GM19468 (cell line): ENCODE measurements around the gene GOPC.
"Not testable (repeated sequence)": the region's sequence is repeated elsewhere in the genome, so short reads cannot be mapped to it uniquely, and the experiment has no call there.

Experiments
- ATAC-seq: cut with Tn5 transposase; IDR thresholded peaks from one replicate; pipeline ENCODE4 v1.9.1; 2021; ENCODE audit warnings: mild to moderate bottlenecking, moderate library complexity, moderate number of reproducible peaks; ENCODE audit not compliant: unreplicated experiment; ENCODE audit errors: extremely low read depth

The GOPC gene

DNA sequence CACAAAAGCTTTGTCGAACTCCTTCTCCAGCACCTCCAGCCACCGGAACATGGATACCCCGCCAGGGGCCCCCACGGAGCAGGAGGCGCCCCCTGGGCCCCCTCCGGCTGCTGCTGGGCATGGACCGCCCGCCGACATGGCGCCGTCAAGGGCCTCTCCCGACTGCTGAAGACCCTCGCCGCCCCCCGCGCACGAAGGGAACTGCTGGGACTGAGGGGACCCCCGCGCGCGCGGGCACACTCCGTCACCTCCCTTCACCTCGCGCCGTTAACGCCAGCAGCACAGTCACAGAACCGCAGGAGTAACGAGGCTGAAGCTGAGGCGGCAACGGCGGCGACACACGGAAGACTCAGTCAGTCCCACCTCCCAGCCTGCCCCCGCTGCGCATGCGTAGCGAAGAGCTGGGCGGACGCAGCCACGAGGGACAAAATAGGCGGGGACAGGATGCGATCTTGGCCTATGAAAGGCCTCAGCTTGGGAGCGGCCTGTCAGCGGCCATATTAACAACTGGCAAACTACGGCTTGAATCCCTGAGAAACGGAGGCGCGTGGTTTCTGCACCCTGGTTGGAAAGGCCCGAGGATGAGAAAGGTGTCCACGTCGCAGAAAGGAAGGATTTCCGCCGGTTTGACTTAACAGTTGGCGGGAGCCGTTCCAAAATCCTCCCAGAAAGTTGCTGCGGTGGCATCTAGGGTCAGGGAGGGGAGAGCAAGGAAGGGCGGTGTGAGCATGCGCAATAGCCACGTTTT is at the start of gene GOPC:
Gene GOPC (minus strand): TSS at position 361 of the 748 bp plus-strand sequence. CDS start 223 bp downstream, at position 138.
- ATAC-seq, result peak; percentile 96

- not testable (repeated sequence) for ATAC-seq
Observed at GRCh38 chr6:117651984-117652383, 49.7 kb upstream of the GOPC start.

GRCh38 chr6:117642976-117643375 is 40.7 kb upstream of the GOPC start:
- no peak for ATAC-seq

GRCh38 chr6:117637770-117638169 is 35.5 kb upstream of the GOPC start:
- ATAC-seq, result no peak

DNA sequence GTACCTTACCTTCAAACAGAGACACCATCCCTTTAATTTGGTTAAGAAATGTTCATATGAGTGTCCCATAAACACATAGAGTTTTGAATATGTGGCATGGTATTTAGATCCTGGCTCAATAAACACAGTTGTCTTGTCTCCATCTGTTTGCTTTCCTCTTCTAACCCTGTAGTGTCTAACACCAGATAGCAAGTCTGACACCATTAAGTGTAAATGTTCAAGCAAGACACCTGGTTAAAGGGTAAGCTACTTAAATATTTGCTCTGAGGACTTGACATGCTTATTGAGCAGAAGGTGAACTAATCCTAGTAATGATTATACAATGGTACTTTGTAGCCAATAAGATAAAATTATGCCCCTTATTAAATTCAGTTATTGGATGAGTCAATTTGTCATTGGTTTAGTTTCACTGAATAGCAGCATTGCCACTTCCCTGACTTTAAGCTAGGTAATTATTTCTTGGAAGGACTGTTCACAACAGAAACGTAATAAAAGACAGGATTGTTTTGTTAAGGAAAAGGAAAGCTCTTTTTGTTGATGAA is 26.9 kb upstream of the GOPC start:
- no peak for ATAC-seq

- ATAC-seq, result no peak
Observed at GRCh38 chr6:117627533-117627932, 25.2 kb upstream of the GOPC start.

DNA sequence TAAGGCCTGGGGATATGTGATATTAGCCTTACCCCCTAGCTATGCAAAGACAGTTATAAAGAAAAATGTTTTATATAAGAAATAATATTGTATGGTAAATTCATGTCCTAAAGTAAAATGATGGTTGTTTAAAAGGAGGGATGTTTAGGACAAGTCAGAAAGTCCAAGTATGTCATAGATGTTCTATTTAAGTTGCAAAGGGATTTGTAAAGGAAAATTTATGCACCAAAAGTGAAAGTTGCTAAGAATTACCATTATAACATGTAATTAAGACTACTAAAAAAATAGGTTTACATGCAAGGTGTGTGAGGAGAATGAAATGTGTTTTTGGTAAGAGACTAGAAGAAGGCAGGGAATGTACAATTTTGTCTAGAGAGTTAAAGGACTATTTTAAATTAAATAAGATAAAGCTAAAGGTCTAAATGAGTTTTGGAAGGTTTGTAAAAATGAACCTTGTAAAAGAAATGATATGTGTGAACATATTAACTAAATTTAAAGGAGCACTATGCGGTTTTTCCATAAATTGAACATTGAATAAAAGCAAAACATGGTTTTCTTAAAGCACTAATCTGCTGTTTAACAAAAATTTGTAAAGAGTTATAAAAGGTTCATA is 22.7 kb upstream of the GOPC start:
- ATAC-seq, result no peak

- no peak for ATAC-seq
Observed at GRCh38 chr6:117619178-117619577, 16.9 kb upstream of the GOPC start.

DNA sequence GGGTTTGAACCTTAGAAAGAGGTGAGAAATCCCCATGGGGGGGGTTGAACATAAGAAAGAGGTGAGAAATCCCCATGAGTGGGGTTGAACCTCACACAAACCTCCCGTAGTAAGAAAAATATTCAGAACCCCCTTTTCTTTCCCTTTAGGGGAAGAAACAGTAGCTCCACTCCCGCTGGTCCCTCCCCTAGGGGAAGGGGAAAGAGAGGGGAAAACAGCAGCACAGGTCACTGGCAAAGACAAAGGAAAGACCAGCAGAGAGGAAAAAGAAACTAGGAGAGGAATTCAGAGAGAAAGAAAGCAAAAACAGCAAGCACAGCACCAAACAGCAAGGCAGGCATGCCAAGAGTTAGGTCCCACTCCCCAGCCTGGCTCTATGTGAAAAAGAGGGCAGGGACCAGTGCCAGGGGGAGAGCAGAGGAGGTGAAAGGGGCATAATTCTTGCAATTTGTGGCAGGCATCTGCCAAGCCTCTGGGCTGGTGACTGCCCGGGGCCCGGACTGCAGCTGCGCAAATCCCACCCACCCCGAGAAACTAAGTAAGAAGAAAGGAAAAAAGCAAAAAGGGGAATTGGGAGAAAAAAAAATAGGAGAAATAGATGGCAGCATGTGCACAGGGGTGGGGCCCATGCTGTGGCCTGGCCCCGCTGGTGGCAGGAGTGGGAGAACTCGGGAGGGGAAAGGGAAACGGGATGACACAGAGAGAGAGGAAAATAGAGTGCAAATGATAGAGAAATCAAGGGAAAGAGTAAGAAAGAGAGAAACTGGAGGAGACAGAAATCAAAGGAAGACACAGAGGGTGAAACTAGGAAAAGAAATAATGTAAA is 15.1 kb upstream of the GOPC start:
- ATAC-seq, result no peak

GRCh38 chr6:117616391-117617209 is 14.3 kb upstream of the GOPC start:
- no peak for ATAC-seq

DNA sequence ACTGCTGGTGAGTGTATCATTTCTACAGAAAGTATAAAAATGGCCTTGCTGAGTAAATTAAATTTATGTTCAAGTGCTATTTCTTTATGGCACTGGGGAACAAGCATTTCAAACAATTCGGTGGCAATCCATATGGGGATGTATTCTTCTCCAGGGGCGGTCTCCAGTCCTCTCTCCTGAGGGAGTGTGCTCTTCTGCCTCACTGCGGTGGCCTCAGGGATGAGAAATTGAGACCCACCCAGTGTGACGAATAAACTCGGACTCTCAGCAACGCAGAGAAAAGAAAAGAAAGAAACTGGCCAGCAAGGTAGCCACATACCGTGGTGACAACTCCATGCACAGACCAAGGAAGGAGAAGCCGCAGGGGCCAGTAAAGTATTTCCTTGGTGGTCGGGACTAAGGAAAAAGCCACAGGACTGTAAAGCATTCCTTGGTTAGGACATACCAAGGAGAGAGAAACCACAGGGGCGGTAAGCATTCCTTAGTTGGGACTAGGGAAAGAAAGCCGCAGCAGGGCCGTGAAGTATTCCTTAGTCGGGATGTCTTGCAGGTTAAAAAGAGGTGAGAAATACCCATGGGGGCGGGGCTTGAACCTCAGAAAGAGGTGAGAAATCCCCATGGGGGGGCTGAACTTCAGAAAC is 13.6 kb upstream of the GOPC start:
- ATAC-seq, result no peak

DNA sequence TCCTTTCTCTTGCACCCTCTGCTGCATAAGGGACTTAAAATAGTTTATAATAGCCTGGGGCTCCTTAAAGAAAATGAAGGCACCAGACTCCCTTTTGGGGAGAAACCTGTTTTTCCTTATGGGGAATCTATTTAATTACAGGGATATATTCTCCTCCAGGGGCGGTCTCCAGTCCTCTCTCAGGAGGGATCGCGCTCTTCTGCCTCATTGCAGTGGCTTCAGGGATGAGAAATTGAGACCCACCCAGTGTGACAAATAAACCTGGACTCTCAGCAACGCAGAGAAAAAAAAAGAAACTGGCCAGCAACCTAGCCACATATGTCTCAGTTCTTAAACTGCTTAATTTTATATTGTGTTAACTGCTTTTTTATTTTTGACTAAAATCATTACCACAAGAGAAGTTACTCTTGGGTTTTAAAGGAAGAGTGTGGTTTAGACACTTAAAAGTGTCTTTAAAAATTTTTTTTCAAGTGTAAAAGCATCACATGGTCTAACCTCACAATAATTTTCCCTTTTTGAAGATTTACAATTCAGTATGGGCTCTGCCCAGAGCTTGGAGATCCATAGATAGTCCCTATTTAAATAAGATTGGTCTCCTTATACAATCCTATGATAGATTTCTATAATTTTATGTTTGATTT is 11.7 kb upstream of the GOPC start:
- no peak for ATAC-seq

GRCh38 chr6:117607511-117607910 is 5.2 kb upstream of the GOPC start:
- no peak for ATAC-seq

DNA sequence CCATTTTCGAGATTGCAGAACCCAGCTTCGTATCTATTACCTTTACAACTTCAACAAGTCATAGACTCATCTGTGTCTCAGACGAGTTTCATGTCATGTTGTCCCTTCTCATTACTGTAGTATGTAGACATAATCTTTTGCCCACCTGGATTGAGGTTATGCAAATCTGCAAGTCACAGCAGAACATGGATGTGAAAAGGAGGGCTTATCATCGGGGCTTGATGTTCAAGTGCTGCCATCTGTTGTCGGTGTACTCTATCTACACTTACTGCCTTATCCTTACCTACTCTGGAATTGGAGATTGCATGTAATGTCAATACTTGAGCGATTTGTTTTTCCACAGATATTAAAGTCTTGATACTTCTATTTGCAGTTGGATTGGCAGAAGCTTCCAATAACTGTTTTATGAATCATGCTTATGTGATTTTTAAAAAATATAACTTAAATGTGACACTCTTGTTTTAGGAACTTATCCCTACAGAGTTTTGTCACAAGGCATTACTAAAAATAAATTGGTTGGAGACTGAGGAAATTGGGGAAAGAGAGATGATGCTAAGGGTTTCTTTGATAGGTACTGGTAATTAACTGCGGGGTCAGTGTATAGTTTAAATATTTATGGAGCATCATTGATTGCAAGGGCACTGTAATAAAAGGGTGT is 3.0 kb upstream of the GOPC start:
- peak; percentile 30 for ATAC-seq

DNA sequence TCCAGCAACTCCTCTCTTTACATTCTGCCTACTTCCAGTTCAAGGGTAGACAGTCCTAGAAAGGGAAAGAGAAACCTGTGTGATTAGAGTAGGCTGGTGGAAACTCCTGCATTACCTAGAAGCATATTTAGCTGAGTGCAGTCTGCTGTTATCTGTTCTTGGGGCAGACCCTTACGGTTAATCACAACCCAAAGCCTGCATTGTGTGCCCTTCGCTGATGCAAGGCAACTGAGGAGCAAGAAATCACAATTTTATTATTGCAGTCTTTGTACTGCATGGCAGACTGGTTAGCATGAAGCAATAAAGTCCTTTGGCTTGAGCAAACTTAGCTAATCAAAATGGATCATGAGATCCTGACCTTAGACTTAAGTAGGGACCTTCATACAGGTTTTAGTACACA is 1.5 kb upstream of the GOPC start:
- no peak for ATAC-seq

DNA sequence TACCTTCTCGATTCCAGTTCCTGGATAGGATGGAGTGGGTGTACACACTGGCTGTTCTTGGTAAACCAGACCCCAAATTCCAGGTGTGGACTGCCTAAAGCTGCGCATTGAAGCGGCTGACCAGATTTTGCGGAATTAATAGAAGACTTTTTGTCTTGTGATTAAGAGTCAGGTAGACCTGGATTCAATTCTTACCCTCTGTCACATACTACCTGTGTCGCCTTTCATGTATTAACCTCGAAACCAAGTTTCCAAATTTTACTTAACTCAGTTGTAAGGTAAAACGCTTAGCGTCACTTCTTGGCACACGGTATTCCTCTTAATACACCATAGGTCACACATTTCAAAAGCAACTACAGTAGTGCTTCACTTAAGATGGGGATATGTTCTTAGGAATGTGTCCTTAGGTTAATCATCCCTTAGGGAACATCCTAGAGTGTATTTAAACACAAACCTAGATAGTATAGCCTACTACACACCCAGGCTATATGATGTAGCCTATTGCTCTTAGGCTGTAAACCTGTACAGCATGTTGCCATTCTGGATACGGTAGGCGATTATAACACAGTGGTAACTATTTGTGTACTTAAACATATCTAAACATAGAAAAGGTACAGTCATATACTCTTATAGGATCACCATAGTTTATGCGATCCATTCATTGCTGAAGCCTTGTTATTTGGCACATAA is 733 bp upstream of the GOPC start:
- ATAC-seq, result peak; percentile 9

DNA sequence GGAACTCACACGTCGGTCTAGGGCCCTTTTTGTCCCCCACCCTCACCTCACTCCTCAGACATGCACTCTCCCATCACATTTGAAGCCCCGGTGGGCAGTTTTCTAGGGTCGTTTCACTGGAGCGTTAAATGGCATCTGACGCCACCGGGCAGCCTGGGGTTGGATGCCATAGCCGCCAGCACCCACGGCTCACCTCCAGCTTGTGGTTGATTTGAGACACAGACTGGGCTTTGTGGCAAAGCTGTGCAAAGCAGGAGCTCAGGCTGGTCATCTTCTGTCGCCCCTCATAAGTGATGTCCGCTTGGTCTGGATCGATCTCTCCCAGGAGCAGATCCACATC is 530 bp downstream of the GOPC start:
- ATAC-seq, result no peak
